Endothelial cell (in vitro differentiated cells): Measurements from ENCODE around the gene GPHN. TPM values are rescaled to one million over a fixed set of nuclear protein-coding genes. Genes with fewer than 3 reads are reported as not detected.

ENCODE experiments used
- DNase-seq: peaks from one replicate; pipeline ENCODE4 v3.0.0; 2021; ENCODE audit warnings: low spot score
- H3K27ac Mint-ChIP-seq: one replicate; pipeline ENCODE4 v1.8.0; 2021; ENCODE audit warnings: mixed read lengths, inconsistent platforms; ENCODE audit not compliant: unreplicated experiment
- H3K27me3 Mint-ChIP-seq: one replicate; pipeline ENCODE4 v1.8.0; 2021; ENCODE audit warnings: mild to moderate bottlenecking, moderate library complexity, mixed read lengths, inconsistent platforms; ENCODE audit not compliant: unreplicated experiment
- H3K36me3 Mint-ChIP-seq: one replicate; pipeline ENCODE4 v1.8.0; 2021; ENCODE audit warnings: mild to moderate bottlenecking, low read depth, mixed read lengths, inconsistent platforms; ENCODE audit not compliant: unreplicated experiment
- H3K4me1 Mint-ChIP-seq: one replicate; pipeline ENCODE4 v1.8.0; 2021; ENCODE audit warnings: mild to moderate bottlenecking, mixed read lengths, inconsistent platforms; ENCODE audit not compliant: unreplicated experiment
- H3K4me3 Mint-ChIP-seq: one replicate; pipeline ENCODE4 v1.8.0; 2021; ENCODE audit warnings: mild to moderate bottlenecking, mixed read lengths, inconsistent platforms; ENCODE audit not compliant: unreplicated experiment
- H3K9me3 Mint-ChIP-seq: one replicate; pipeline ENCODE4 v1.8.0; 2021; ENCODE audit warnings: mixed read lengths, inconsistent platforms; ENCODE audit not compliant: unreplicated experiment
- total RNA-seq: library from RNA; stranded (reverse); fragmentation: NEBNext Ultra II Directional; extraction: Animal tissue kit (Norgen Biotek cat#: 25700); gene quantifications from one replicate; pipeline ENCODE4 v1.2.1, GENCODE V29; 2021; ENCODE audit not compliant: unreplicated experiment
- TF ChIP-seq, protein P1 (sequence below): fragments of 200-600 bp; sonication (generic); IDR thresholded peaks from one replicate; pipeline ENCODE4 v1.5.0; 2021; ENCODE audit warnings: antibody characterized with exemption; ENCODE audit not compliant: unreplicated experiment

GPHN gene
- total RNA-seq, 1 donor from 2014 or later: 30.0 TPM

DNA sequence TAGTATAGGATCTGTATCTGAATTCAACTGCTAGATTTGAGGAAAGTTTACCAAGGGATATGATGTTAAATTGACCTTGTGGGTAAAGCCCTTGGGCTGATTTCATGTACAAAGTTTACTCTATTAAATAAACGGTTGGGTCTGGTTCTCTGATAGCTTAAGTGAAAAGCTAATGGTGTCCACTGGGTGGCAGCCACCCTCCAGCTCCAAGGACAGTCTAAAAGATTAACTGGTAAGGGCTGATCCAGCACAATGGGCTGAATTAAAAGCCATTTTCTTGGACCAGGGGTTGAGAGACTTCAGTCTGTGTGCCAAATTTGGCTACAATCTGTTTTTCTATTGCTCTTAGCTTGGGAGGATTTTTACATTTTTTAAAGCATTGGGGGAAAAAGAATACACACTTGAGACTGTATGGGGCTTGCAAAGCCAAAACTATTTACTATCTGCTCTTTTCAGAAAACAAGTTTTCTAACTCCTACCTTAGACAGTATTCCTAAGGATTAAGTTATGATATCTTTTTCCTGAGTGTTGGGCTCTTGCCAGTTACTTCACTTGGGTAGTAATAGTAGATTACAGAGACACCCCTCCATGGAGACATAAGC is 116.5 kb downstream of the GPHN start:
- H3K27ac Mint-ChIP-seq: no peak overlapping the region
- no peaks in the 10 kb centered on the region for H3K27me3 Mint-ChIP-seq
- peak; percentile 56 for DNase-seq
- H3K36me3 Mint-ChIP-seq: peaks cover 7% of the 10 kb centered on the region
- H3K9me3 Mint-ChIP-seq: no peaks in the 10 kb centered on the region
- H3K4me1 Mint-ChIP-seq: no peaks in the 10 kb centered on the region
- TF ChIP-seq, protein P1, sequence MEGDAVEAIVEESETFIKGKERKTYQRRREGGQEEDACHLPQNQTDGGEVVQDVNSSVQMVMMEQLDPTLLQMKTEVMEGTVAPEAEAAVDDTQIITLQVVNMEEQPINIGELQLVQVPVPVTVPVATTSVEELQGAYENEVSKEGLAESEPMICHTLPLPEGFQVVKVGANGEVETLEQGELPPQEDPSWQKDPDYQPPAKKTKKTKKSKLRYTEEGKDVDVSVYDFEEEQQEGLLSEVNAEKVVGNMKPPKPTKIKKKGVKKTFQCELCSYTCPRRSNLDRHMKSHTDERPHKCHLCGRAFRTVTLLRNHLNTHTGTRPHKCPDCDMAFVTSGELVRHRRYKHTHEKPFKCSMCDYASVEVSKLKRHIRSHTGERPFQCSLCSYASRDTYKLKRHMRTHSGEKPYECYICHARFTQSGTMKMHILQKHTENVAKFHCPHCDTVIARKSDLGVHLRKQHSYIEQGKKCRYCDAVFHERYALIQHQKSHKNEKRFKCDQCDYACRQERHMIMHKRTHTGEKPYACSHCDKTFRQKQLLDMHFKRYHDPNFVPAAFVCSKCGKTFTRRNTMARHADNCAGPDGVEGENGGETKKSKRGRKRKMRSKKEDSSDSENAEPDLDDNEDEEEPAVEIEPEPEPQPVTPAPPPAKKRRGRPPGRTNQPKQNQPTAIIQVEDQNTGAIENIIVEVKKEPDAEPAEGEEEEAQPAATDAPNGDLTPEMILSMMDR: peak; percentile 23
- no peak overlapping the region for H3K4me3 Mint-ChIP-seq

- TF ChIP-seq, protein P1: no peak
- Mint-ChIP-seq H3K4me1 (no peaks in the 10 kb centered on the region), H3K36me3 (no peaks in the 10 kb centered on the region), H3K9me3 (no peaks in the 10 kb centered on the region), H3K4me3 (no peak overlapping the region), H3K27me3 (no peaks in the 10 kb centered on the region), H3K27ac (no peak overlapping the region)
- DNase-seq: no peak
Observed at GRCh38 chr14:66628636-66629035, 120.7 kb downstream of the GPHN start.

- no peak overlapping the region for H3K4me3 Mint-ChIP-seq
- no peak for DNase-seq
- no peaks in the 10 kb centered on the region for H3K9me3 Mint-ChIP-seq
- no peaks in the 10 kb centered on the region for H3K36me3 Mint-ChIP-seq
- TF ChIP-seq, protein P1: no peak
- H3K4me1 Mint-ChIP-seq: no peaks in the 10 kb centered on the region
- H3K27me3 Mint-ChIP-seq: no peaks in the 10 kb centered on the region
- no peak overlapping the region for H3K27ac Mint-ChIP-seq
Observed at GRCh38 chr14:66629499-66629898, 121.6 kb downstream of the GPHN start.

DNA sequence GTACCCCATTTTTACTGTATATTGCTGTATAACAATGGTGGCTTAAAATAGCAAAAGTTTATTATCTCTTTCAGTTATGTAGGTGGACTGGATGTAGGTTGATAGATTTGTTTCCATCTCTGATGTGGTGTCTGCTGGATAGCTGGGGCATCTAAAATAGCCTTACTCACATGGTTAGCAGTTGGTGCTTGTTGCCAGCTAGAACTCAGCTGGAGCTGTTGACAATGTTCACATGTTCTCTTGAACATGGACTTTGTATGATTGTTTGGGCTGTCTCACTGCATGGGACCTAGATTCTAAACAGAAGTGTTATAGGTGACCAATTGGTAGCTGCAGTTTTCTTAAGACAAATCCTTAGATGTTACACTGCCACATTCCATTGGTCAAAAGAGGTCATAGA is 126.9 kb downstream of the GPHN start:
- Mint-ChIP-seq H3K36me3 (no peaks in the 10 kb centered on the region), H3K4me1 (no peaks in the 10 kb centered on the region), H3K4me3 (no peak overlapping the region), H3K9me3 (no peaks in the 10 kb centered on the region), H3K27ac (no peak overlapping the region), H3K27me3 (no peaks in the 10 kb centered on the region)
- no peak for DNase-seq
- TF ChIP-seq, protein P1: no peak

DNA sequence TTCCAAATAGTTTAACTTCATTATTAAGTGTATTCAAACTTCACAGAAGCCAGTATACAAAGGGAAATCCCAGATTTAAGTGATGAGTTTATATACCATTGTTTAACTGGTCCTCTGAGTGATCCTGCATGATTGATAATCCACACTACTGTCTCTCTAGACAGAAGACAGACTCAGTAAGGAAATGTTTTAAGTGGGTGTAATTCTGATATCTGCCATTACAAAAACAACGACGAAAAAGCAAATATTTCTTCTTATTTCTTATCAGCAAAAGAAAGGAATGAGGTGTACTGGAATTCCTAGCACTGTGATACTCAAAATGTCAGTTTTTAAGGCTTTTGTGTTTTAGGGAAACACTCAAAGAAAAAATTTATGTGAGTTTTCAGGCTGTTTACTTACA is 127.5 kb downstream of the GPHN start:
- no peaks in the 10 kb centered on the region for H3K36me3 Mint-ChIP-seq
- H3K4me1 Mint-ChIP-seq: no peaks in the 10 kb centered on the region
- no peak overlapping the region for H3K27ac Mint-ChIP-seq
- TF ChIP-seq, protein P1: no peak
- H3K27me3 Mint-ChIP-seq: no peaks in the 10 kb centered on the region
- no peaks in the 10 kb centered on the region for H3K9me3 Mint-ChIP-seq
- H3K4me3 Mint-ChIP-seq: no peak overlapping the region
- no peak for DNase-seq
